ENCODE measurements around the gene GABRE. TPM values are rescaled to one million over a fixed set of nuclear protein-coding genes. Genes with fewer than 3 reads are reported as not detected.

The GABRE gene
- total and polyA plus RNA-seq, 8 donors: 0.37 to 1,253 (median 9.7) TPM

DNA sequence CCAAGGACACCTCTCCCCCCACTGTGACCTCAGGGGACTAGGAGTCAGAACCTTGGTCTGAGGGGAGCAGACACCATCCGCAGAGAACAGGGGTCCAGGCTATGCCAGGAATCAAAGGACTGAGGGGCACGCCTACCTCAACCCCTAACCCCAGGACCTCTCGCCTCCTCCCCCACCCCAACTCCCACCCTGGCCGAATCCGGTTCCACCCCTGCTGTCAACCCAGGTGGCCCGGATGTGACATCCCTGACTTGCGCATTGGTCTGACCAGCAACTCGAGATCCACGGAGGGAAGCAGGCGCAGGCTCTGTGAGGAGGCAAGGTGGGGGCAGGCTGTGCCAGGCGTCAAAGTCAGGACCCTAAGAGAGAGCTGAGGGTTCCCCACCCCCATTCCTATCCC, 62.3 kb downstream of the GABRE start:
- no peaks in the 10 kb centered on the region for H3K36me3 ChIP-seq
- no peaks in the 10 kb centered on the region for H3K27me3 ChIP-seq
- WGBS, 5 donors: 82 to 88% (median 83%) methylated on average over 1 to 11 of the region's 11 CpGs
- TF ChIP-seq, protein P1, sequence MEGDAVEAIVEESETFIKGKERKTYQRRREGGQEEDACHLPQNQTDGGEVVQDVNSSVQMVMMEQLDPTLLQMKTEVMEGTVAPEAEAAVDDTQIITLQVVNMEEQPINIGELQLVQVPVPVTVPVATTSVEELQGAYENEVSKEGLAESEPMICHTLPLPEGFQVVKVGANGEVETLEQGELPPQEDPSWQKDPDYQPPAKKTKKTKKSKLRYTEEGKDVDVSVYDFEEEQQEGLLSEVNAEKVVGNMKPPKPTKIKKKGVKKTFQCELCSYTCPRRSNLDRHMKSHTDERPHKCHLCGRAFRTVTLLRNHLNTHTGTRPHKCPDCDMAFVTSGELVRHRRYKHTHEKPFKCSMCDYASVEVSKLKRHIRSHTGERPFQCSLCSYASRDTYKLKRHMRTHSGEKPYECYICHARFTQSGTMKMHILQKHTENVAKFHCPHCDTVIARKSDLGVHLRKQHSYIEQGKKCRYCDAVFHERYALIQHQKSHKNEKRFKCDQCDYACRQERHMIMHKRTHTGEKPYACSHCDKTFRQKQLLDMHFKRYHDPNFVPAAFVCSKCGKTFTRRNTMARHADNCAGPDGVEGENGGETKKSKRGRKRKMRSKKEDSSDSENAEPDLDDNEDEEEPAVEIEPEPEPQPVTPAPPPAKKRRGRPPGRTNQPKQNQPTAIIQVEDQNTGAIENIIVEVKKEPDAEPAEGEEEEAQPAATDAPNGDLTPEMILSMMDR (IDR thresholded peaks at IDR 0.05): no peak
- no peak for TF ChIP-seq POLR2A (IDR thresholded peaks at IDR 0.05)
- TF ChIP-seq POLR2AphosphoS5 (IDR thresholded peaks at IDR 0.05): no peak
- H3K27ac ChIP-seq: no peak overlapping the region
- intact Hi-C loops (cut with DNase I; ENCODE audit: low total_unique reads): no loop called here
- H3K4me1 ChIP-seq: no peaks in the 10 kb centered on the region
- H3K4me3 ChIP-seq: no peak overlapping the region
- no peaks in the 10 kb centered on the region for H3K9me3 ChIP-seq
- DNase-seq: no peak

DNA sequence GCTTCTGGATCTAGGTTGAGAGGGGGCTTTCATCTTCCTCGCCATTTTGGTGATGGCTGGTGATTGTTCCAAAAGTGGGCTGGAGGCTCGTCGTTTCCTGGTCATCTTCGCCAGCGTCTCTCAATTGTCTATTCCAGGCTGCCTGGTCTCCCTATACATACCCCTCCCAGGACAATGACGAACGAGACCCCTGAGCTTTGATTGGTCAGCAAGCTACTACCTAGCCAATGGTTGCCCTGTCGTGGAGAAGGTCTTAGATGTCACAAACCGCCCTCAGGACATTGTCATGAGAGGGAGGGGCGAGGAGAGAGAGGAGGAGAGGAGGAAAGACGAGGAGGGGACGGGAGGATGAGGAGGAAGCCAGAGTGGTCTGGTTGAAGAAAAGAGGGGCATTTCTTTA, 69.5 kb downstream of the GABRE start:
- no peak for DNase-seq
- Histone ChIP-seq H3K27me3 (no peaks in the 10 kb centered on the region), H3K4me3 (no peak overlapping the region), H3K4me1 (no peaks in the 10 kb centered on the region), H3K9me3 (no peaks in the 10 kb centered on the region), H3K36me3 (no peaks in the 10 kb centered on the region), H3K27ac (no peak overlapping the region)
- WGBS, 5 donors: 68 to 83% (median 82%) methylated on average over 10 to 12 of the region's 12 CpGs
- TF ChIP-seq, protein P1 (IDR thresholded peaks at IDR 0.05): no peak
- TF ChIP-seq EP300 (IDR thresholded peaks at IDR 0.05) (no peak), POLR2A (IDR thresholded peaks at IDR 0.05) (no peak), POLR2AphosphoS5 (IDR thresholded peaks at IDR 0.05) (no peak)
- intact Hi-C loops (cut with DNase I; ENCODE audit: low total_unique reads): no loop called here

Other genes with a start within 250 kb of the GABRE start
- gene CNGA2, start 239.9 kb downstream of the GABRE start, total RNA-seq: not detected
- not detected for gene CNGA2, start 239.9 kb downstream of the GABRE start, polyA plus RNA-seq
- not detected for gene MAGEA4, start 61.8 kb downstream of the GABRE start, total RNA-seq
- gene MAGEA4, start 61.8 kb downstream of the GABRE start, polyA plus RNA-seq: not detected
- gene MAGEA10, start 163.9 kb upstream of the GABRE start, total RNA-seq: not detected
- not detected for gene MAGEA10, start 163.9 kb upstream of the GABRE start, polyA plus RNA-seq

All from stomach (tissue), 9 donors.